ENCODE results near the gene LOXL3.
A peak's percentile ranks its signal among the peaks of the same experiment; 100 is the strongest.

Gene LOXL3

GRCh38 chr2:74482801-74483674 is 70.7 kb downstream of the LOXL3 start, which contains the start of the genes CCDC142 and TTC31:
Gene CCDC142, minus strand, starts transcription at chr2:74482998. Its CDS starts 161 bp downstream, at chr2:74482837.
Gene TTC31, plus strand, starts transcription at chr2:74483081. Its CDS starts 15 bp downstream, at chr2:74483096.
- DNase-seq = peak; percentile 89

All from NCI-H1105 (cell line).